ENCODE data around the gene KIF20A. TPM values are rescaled to one million over a fixed set of nuclear protein-coding genes. Genes with fewer than 3 reads are reported as not detected.

Gene KIF20A
- total RNA-seq, 2 donors from 2014 or later: 10.4 to 35.7 TPM

DNA sequence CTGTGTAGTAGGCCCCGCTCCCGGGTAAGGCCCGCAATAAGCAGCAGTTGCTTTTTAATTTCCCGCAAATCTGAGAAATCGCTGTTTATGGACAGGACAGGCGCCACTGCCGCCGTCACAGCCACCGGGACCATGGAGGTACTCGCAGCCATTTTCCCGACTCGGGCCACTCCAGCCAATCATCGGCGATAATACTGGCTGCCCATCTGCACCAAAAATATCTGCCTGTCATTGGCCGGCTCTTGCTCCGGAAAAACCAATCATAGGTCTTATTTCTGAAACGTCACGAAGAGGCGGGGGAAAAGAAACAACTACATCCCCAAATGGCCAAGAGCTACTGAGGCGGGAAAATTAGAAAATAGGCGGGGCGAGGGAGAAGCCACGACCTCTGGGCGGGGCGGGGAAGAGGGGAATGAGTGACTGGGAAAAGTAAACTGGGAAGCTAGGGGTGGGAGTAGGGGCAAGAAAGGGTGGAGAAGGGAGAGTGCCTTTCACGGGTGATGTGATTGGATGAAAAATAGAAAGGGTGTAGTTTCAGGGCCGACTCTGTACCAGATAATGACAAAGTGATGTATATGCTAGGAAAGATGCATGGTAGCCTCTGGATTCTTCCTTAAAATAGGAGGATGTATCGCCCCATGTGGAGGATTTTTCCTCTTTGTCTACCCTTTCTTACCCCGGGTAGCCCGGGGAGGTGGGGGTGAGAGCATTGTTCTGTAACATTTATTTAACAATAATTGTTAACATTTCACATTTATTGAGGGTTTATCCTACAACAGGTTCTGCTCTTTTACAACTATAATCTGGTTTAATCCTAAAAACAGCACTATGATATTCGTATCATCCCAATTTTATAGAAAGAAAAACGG lies 34.5 kb downstream of the KIF20A start, which contains the start of gene CDC23:
CDC23 (minus strand) TSS at position 163 of the 869 bp plus-strand sequence; CDS start at position 152, 11 bp downstream.
- peak within 1 kb of the TSS; percentile 69 for H3K27ac ChIP-seq
- no peaks in the 10 kb centered on the region for H3K27me3 ChIP-seq
- peak within 1 kb of the TSS; percentile 84 to 86 for H3K9ac ChIP-seq (ENCODE audit: low read depth in 2 of 2, low read length in 2 of 2)
- no peaks in the 10 kb centered on the region for H3K9me3 ChIP-seq
- H3K4me1 ChIP-seq: peaks cover 8% of the 10 kb centered on the region
- no peak for TF ChIP-seq CTCF (IDR thresholded peaks at IDR 0.05)
- intact Hi-C loops (cut with DNase I): no loop called here
- DNase-seq: peak; percentile 96
- no peaks in the 10 kb centered on the region for H3K36me3 ChIP-seq
- H3K4me3 ChIP-seq: peak within 1 kb of the TSS; percentile 99

- Histone ChIP-seq H3K36me3 (no peaks in the 10 kb centered on the region), H3K9me3 (no peaks in the 10 kb centered on the region), H3K9ac (ENCODE audit: low read depth in 2 of 2, low read length in 2 of 2) (no peak overlapping the region), H3K27ac (no peak overlapping the region), H3K4me1 (peaks cover 8% of the 10 kb centered on the region), H3K4me3 (no peak overlapping the region), H3K27me3 (no peaks in the 10 kb centered on the region)
- intact Hi-C loops (cut with DNase I): no loop called here
- DNase-seq: no peak
- TF ChIP-seq CTCF (IDR thresholded peaks at IDR 0.05): no peak
Measured at GRCh38 chr5:138216799-138217198, 37.9 kb downstream of the KIF20A start.

- Histone ChIP-seq H3K9me3 (no peaks in the 10 kb centered on the region), H3K4me1 (no peaks in the 10 kb centered on the region), H3K4me3 (no peak overlapping the region), H3K27me3 (no peaks in the 10 kb centered on the region), H3K36me3 (no peaks in the 10 kb centered on the region), H3K27ac (no peak overlapping the region), H3K9ac (ENCODE audit: low read depth in 2 of 2, low read length in 2 of 2) (no peak overlapping the region)
- TF ChIP-seq CTCF (IDR thresholded peaks at IDR 0.05): no peak
- no peak for DNase-seq
- intact Hi-C loops (cut with DNase I): loop anchor here (5.0 kb wide), 1 partner anchor 59 kb away; no protein-coding TSS in a partner anchor
Measured at GRCh38 chr5:138223532-138223931, 44.6 kb downstream of the KIF20A start.

GRCh38 chr5:138224712-138225111 lies 45.8 kb downstream of the KIF20A start:
- Histone ChIP-seq H3K9ac (ENCODE audit: low read depth in 2 of 2, low read length in 2 of 2) (no peak overlapping the region), H3K9me3 (no peaks in the 10 kb centered on the region), H3K36me3 (no peaks in the 10 kb centered on the region), H3K4me3 (no peak overlapping the region), H3K27me3 (no peaks in the 10 kb centered on the region), H3K27ac (no peak overlapping the region), H3K4me1 (no peaks in the 10 kb centered on the region)
- TF ChIP-seq CTCF (IDR thresholded peaks at IDR 0.05): no peak
- DNase-seq: no peak
- intact Hi-C loops (cut with DNase I): loop anchor here (5.0 kb wide), 1 partner anchor 58 kb away; no protein-coding TSS in a partner anchor

DNA sequence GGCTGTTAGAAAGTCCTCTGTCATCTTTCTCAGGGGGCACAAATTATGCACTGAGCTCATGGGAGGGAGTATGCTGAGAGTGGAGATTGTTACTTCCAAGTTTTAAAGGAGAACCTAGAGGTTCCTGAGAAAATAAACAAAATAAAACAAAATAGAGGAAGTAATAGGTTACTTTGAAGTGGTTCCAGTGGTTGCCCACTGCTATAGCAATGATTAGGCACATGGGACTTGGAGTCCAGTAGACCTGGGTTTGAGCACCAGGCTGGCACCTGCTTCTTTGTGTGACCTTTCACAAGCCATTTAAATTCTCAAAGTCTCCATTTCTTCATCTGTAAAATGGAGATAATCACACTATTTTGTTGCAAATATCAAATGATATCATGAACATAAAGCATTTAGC lies 48.0 kb downstream of the KIF20A start:
- no peak overlapping the region for H3K9ac ChIP-seq (ENCODE audit: low read depth in 2 of 2, low read length in 2 of 2)
- TF ChIP-seq CTCF (IDR thresholded peaks at IDR 0.05): no peak
- no peak for DNase-seq
- H3K9me3 ChIP-seq: no peaks in the 10 kb centered on the region
- intact Hi-C loops (cut with DNase I): no loop called here
- H3K36me3 ChIP-seq: no peaks in the 10 kb centered on the region
- H3K27ac ChIP-seq: no peak overlapping the region
- no peaks in the 10 kb centered on the region for H3K27me3 ChIP-seq
- no peaks in the 10 kb centered on the region for H3K4me1 ChIP-seq
- no peak overlapping the region for H3K4me3 ChIP-seq
